Nephron progenitor cell (in vitro differentiated cells): ENCODE data around the gene LRRC8C.

Experiments
- DNase-seq: peaks from one replicate; pipeline ENCODE4 v3.0.0; 2021
- H3K27ac Mint-ChIP-seq: 2 replicates; pipeline ENCODE4 v1.8.0; 2021; ENCODE audit warnings: mild to moderate bottlenecking, moderate library complexity, mixed read lengths
- H3K27me3 Mint-ChIP-seq: 2 replicates; pipeline ENCODE4 v1.8.0; 2021; ENCODE audit warnings: mild to moderate bottlenecking, low read depth, mixed read lengths; ENCODE audit not compliant: poor library complexity
- H3K36me3 Mint-ChIP-seq: 2 replicates; pipeline ENCODE4 v1.8.0; 2021; ENCODE audit warnings: low read depth, mixed read lengths
- H3K4me1 Mint-ChIP-seq: 2 replicates; pipeline ENCODE4 v1.8.0; 2021; ENCODE audit warnings: mixed read lengths
- H3K4me3 Mint-ChIP-seq: 2 replicates; pipeline ENCODE4 v1.8.0; 2021; ENCODE audit warnings: mild to moderate bottlenecking, moderate library complexity, mixed read lengths
- H3K9me3 Mint-ChIP-seq: 2 replicates; pipeline ENCODE4 v1.8.0; 2021; ENCODE audit warnings: mild to moderate bottlenecking, moderate library complexity, mixed read lengths
- CTCF ChIP-seq: fragments of 200-600 bp; sonication (generic); IDR thresholded peaks from 2 replicates; pipeline ENCODE4 v1.5.0; 2021; ENCODE audit warnings: antibody characterized with exemption

Gene LRRC8C

DNA sequence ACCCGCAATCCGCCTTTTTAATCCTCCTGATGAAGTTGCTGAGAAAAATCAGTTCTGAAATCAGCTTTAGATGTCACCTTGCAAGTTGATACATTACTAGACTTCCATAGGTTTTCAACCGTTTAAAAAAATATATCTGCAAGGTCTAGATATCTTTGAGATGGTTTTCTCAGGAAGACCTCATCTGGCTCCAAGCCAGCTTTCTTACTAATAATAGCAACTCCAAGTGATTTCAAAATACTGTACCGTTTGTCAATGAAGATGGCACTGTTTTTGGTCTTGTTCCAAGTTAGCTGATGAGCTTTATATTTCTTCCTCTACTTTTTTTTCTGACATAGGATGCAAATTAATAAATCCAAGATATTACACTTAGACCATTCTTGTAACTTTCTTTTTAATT, 40.3 kb downstream of the LRRC8C start:
- DNase-seq: no peak
- no peaks in the 10 kb centered on the region for H3K36me3 Mint-ChIP-seq
- TF ChIP-seq CTCF: no peak
- no peaks in the 10 kb centered on the region for H3K27me3 Mint-ChIP-seq
- no peak overlapping the region for H3K27ac Mint-ChIP-seq
- no peaks in the 10 kb centered on the region for H3K4me1 Mint-ChIP-seq
- no peak overlapping the region for H3K4me3 Mint-ChIP-seq
- H3K9me3 Mint-ChIP-seq: no peaks in the 10 kb centered on the region

- Mint-ChIP-seq H3K36me3 (peaks cover 3% of the 10 kb centered on the region), H3K27me3 (no peaks in the 10 kb centered on the region), H3K9me3 (peaks cover 7% of the 10 kb centered on the region), H3K4me1 (no peaks in the 10 kb centered on the region), H3K4me3 (no peak overlapping the region), H3K27ac (no peak overlapping the region)
- TF ChIP-seq CTCF: no peak
- DNase-seq: no peak
Measured at GRCh38 chr1:89675677-89676076, 42.8 kb downstream of the LRRC8C start.

DNA sequence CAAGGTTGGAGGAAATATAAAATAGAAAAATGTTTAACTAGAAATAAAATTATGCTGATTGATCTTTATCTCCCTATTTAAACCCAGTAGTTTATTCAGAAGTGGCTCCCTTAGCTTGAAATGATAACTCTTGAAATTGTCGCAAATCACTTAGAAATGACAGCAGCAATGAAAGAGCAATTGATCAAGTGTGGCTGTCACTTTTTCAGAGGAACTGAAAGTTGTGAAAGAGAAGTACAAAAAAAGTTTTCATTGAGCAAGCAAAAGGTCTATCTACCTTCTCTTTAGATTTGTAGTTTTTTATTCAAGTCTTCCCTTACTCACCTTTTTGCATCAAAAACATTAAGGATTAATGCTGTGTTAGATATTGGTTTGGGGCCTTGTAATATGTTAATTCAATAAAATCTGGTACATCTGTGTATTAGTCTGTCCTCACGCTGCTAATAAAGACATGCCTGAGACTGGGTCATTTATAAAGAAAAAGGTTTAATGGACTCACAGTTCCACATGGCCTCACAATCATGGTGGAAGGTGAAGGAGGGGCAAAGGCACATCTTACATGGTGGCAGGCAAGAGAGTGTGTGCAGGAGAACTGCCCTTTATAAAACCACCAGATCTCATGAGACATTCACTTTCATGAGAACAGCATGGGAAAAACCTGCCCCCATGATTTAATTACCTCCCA, 48.3 kb downstream of the LRRC8C start:
- Mint-ChIP-seq H3K4me1 (peaks cover 5% of the 10 kb centered on the region), H3K9me3 (peaks cover 17% of the 10 kb centered on the region)

GRCh38 chr1:89682611-89683010, 49.7 kb downstream of the LRRC8C start:
- Mint-ChIP-seq H3K4me3 (no peak overlapping the region), H3K4me1 (peaks cover 9% of the 10 kb centered on the region), H3K27me3 (no peaks in the 10 kb centered on the region), H3K36me3 (peaks cover 20% of the 10 kb centered on the region), H3K9me3 (peaks cover 17% of the 10 kb centered on the region), H3K27ac (no peak overlapping the region)
- no peak for TF ChIP-seq CTCF
- DNase-seq: no peak

More for the DNA sequence above, 48.3 kb downstream of the LRRC8C start:
- DNase-seq: no peak
- no peaks in the 10 kb centered on the region for H3K27me3 Mint-ChIP-seq
- TF ChIP-seq CTCF: no peak
- H3K27ac Mint-ChIP-seq: no peak overlapping the region
- H3K36me3 Mint-ChIP-seq: peaks cover 13% of the 10 kb centered on the region
- H3K4me3 Mint-ChIP-seq: no peak overlapping the region

- no peak for TF ChIP-seq CTCF
- peaks cover 4% of the 10 kb centered on the region for H3K27me3 Mint-ChIP-seq
- H3K4me1 Mint-ChIP-seq: peaks cover 28% of the 10 kb centered on the region
- H3K36me3 Mint-ChIP-seq: peaks cover 17% of the 10 kb centered on the region
- peaks cover 11% of the 10 kb centered on the region for H3K9me3 Mint-ChIP-seq
- H3K27ac Mint-ChIP-seq: peak overlapping the region; percentile 41
- H3K4me3 Mint-ChIP-seq: no peak overlapping the region
- DNase-seq: no peak
Measured at GRCh38 chr1:89685461-89685860, 52.5 kb downstream of the LRRC8C start.

DNA sequence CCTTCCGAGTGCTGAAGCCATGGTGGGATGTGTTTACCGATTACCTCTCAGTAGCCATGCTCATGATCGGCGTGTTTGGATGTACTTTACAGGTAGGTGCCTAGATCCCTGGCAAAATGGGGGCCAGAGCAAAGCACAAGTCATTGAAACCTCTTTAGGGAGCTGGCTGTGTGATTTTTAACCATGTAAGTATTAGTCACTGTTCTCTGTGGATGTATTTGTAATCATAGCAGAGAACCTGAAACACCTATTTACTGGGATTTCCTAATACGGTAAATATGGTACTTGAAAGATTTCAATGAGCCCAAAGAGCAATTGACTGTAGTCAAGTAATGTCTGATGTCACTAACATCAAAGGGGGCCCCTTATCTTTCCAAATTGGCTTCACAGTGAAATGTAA, 53.6 kb downstream of the LRRC8C start:
- TF ChIP-seq CTCF: no peak
- Mint-ChIP-seq H3K9me3 (peaks cover 4% of the 10 kb centered on the region), H3K27me3 (peaks cover 4% of the 10 kb centered on the region), H3K4me1 (peaks cover 28% of the 10 kb centered on the region), H3K27ac (no peak overlapping the region), H3K36me3 (peaks cover 11% of the 10 kb centered on the region), H3K4me3 (no peak overlapping the region)
- DNase-seq: no peak
